NCI-H2029 treated with DMSO at 0.1 percent for 48 hours (cell line): ENCODE results near the gene LARGE1.

Source experiments
- DNase-seq: peaks from one replicate; lab custom pipeline; 2025; lab: John Stamatoyannopoulos, UW

The LARGE1 gene

DNA sequence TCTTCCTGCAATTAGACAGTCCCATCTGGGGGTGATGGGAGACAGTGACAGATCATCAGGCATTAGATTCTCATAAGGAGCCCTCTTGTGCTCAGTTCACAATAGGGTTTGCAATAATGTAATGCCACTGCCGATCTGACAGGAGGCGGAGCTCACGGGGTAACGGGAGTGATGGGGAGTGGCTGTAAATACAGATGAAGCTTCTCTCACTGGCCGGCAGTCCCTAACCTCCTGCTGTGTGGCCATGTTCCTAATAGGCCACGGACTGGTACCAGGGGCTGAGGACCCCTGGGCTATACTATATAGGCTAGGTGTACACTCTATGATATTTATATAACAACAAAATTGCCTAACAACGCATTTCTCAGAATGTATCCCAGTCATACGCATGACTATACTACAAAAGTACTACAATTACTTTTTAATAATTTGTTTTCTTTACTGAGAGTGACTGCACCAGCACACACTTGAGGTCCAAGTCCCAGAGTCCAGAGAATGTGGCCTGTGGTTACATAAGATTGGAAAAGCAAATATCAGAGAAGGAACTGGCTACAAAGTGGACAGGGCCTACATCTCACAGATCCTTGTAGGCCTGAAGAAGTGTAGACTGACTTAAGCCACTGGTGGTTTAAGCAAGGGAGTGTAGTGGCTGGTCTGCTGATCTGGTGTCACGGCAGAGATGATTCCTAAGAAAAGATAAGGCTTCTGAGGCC lies 200.0 kb downstream of the LARGE1 start:
- DNase-seq = no peak

DNA sequence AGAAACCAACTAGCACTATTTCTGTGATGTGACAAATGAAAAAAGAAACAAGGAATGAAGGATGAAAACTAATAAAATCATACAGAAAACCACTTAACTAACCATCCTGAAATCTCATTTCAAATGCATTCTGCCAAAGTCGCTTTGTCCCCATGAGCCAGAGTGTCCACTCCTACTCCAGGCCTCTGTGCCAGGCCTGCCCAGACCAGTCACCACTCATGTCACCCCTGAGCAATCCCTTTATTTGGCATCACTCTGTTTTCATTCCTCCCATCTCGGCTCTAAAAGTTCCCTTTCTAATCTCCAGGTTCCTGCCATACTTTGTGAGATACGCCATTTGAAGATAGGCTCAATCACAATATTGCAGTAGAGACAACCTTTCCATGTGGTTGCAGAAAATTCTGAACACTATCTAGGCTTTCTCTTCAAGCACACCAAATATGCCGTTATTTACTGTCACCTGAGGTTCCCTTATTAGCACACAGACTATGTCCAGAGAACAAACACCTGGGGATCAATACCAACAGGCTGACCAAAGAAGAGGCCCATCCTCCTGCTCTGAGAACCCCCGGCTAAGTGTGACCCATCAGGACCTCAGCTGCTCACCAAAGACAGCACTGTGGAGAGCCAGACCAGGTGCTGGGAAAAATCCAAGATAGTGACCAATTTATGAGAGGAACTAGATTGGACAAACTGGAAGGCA lies 202.4 kb downstream of the LARGE1 start:
- DNase-seq = no peak

DNA sequence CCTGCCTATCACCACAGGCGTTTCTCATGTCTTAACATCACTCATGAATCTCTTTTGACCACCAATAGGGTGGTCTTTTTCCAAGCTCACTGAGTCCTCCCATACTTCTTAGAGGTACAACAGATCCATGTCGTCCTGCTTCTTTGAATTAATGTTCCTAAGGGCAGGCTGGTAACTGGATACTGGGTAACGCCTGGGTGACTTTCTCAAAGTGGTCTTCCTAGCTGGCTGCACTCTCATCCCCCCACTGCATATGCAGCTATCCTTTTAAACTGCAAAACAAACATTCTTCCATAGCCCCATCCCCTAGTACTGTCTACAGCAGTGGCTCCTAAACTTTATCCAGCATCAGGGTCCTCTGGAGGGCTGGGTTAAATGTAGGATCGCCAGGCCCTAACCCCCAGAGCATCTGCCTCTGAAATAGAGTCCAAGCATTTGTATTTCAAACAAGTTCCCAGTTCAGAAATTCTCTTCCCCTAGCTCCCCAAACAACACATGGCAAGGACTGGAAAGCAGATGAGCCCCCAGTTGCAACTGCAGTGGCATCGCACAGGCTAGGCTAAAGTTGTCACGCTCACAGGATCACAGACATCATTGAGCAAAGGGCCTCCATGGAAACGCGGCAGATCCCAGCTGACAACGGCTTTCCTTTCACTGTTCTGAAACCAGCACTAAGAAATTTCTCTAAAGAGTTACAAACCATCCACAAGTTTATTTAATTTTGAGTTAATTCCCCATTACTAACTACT lies 204.9 kb downstream of the LARGE1 start:
- DNase-seq = no peak

DNA sequence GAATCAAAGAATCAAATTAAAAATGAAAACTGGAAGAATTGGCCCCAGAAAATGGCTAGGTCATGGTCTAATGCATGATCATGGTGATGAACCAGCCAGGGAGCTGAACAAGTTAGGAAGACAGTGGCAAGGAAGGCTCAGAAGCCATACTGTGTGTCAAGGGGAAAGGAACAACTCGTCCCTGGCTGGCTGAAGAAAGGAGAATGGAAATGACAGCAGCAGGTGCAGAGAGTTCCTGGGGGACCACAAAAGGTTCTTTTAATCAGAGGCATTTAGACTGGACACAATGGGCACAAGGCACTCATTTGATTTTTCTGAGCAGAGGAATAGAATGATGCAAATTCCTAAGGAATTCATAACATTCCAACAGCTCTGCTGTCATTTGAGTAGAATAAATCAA lies 209.9 kb downstream of the LARGE1 start:
- no peak for DNase-seq

DNA sequence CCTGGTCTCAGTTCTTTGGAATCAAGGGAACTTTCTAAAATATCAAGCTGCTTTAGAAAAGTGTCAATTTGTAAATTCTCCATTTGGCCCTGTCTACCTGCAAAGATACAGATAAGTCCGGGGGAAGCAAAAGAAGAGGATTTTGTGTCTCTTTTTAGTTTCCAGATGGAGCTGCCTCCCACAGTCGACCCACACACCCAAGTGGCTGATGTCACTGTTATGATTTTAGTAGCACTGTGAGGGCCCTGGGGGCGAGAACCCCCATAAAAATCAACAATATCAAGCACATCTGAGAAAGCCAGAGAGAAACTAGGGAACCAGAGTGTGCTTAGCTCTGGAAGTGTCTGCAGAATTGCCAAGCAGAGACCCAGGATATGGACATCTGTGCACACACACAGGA lies 212.7 kb downstream of the LARGE1 start:
- DNase-seq = no peak

DNA sequence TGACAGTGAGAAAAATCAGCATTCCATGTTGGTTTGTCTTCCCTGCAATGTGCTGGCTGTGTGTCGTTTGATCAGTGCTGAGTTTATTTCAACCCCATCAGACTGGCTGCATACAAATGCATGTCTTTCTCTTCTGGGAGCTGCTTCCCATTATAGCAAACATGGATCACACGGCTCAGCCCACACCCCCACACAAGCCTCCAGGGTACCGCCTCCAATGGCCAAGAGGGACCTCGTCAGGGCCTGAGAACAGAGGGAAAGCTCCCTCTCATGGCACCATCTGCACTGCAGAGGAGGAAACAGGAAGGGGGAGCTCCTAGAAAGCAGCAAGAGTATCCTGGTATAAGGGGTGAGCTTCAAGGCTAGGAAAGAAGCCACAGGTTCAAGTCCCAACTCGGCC lies 214.2 kb downstream of the LARGE1 start:
- no peak for DNase-seq

DNA sequence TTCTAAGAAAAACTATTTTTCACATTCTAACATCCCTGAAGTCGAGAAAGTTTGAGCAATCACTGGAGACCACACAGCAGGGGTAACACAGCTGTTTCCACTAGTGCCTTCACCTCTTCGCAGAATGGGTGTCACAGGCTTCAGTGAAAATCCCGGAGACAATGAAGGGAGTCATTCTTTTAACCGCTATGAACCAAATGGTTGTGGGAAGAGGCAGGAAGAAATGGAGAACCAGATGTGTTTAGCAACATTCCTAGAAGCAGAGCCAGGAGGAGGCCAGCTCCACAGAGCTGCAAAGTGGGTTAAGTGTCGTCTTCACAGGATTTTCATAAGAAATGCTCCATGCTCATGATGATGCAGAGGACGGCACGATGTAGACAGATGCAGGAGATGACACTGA lies 221.1 kb downstream of the LARGE1 start:
- DNase-seq = no peak

DNA sequence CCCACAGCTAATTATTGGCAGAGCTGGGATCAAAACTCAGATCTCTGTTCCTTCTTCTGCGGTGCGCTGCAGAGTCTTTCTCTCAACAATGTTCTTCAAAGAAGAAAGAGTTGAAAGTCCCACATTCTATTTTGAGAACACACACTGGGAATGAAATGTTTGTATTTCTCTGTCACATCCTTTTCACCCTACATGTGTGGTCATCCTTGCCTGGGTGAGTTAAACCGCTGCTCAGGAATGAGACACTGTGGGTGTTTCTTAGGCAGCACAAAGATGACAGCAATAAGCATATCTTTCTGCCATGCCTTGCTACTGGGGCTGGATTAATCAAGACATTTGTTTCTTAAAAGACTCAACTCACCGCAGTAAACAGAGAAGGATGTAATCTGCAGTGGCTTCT lies 222.6 kb downstream of the LARGE1 start:
- no peak for DNase-seq

DNA sequence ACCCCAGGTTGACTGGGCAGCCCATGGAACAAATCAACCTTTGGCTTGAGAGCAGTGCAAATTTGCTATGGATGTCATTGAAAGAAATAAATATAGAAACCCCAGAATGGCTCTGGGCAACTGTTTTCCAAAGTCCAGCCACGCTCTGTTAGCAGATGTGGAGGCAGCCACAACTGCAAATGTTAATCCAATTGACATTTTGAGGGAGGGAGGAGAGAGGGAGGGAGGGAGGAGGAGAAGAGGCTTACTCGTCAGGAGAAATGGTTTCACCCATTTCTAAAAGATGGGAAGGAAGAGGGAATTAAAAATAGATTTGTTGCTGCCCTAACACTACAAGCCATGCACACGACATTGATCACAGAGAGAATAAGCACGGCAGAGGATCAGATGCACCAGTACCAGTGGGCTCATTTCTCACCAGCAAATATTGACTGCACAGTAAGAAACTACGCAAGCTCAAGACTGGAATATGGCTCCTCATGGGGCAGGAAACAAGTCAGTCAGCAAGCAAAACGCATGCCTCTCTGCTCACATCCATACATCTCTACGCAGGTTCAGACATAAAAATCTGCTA lies 229.1 kb downstream of the LARGE1 start:
- DNase-seq = no peak

DNA sequence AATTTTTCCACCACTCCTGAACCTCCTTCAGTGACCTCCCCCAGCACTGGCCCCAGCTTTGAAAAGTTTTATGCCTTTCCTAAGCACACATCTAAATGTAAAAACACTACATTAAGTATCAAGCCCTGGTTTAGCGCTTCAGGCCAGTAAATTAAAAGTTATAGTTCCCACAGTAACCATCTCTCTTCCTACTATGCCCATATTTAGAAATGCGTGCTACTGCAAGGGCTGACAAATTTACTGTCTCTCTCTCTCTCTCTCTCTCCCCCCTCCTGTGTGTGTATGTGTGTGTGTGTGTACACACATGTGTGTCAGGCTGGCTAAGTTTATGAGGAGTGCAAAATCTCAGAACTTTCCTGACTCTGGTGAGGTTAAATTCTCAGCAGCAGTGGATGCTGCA lies 231.4 kb downstream of the LARGE1 start:
- DNase-seq = no peak

DNA sequence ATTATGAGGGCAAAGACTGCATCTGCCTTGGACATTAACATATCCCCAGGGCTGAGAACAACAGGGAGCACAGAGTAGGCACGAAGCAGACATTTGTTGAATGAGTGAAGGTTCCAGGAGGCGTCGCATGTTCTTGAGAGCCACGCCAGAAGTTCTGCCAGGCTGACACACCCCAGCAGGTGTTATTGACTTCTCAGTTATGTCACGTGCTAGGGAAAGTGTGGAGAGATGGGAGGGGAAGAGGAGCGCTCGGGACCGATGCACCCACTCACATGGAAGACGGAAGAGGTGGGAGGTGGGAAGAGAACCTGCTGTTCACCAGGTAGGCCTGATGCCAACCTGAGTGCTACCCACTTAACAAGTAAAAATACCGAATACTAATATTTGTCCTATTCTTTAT lies 232.8 kb downstream of the LARGE1 start:
- no peak for DNase-seq

DNA sequence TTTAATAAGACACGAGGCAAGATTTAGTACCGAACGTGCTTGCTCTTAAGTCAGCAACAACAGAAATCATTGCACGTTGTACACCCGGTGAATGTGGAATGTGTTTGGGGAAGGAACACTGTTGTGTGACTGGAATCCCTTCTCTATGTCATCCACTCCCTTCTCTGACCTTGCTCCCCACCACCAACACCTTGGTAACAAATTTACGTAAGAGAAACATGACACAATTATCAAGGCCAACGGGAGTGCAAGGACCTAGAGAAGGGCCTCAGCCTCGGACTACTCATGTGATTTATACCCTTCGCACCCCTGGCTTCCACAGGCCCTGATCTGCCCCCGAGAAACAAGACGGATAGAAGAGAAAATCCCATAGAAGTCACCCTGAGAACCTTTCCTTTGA lies 236.2 kb downstream of the LARGE1 start:
- no peak for DNase-seq

DNA sequence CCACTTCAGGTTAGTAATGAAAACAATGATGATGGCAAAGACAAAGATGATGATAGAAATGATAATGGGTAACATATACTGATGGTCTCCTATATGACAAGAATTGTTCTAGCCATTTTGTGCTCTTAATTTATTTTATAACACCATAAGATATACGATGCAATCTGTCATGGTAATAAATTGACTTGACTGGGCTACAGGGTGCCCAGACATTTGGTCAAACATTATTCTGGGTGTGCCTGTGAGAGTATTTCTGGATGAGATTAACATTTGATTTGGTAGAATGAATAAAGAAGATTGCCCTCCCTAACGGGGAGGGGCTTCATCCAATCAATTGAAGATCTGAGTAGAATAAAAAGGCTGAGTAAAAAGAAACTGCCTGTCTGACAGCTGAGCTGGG lies 237.3 kb downstream of the LARGE1 start:
- no peak for DNase-seq

DNA sequence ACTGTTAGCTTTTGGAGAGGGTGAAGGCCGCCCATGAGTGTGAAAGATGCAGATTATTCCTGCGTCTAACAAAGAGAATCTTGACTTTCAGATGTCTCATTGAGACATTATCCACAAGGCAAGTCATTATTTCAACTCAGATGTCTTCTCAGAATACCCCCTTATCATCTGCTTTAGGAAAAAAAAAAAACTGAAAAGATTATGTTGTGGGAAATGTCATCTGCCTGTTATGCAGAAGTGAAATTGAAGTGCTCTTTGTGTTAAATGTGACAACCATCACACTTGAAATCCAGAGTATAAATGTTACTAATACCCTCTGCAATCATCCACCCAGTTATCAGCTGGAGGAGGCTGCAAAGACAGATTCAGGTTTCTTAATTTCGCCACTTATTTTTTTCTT lies 239.6 kb downstream of the LARGE1 start:
- no peak for DNase-seq

DNA sequence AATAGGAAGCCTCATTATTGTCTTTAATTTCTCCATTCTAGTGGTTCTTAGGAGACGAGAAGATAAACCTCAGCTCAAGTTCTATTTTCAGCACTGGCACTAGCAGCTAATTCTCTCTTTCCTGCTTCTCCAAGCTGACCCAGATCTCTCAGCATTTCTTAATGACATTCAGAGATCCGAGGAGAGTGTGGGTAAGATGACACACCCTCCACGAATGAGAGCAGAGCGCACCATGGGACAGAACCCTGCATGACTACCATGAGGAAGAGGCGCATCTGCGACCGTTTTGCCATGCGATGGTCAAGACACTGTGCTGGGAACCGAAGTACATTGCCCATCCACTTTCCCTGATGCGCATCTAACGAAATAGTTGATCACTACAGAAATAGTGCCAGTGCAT lies 241.8 kb downstream of the LARGE1 start:
- DNase-seq = no peak

DNA sequence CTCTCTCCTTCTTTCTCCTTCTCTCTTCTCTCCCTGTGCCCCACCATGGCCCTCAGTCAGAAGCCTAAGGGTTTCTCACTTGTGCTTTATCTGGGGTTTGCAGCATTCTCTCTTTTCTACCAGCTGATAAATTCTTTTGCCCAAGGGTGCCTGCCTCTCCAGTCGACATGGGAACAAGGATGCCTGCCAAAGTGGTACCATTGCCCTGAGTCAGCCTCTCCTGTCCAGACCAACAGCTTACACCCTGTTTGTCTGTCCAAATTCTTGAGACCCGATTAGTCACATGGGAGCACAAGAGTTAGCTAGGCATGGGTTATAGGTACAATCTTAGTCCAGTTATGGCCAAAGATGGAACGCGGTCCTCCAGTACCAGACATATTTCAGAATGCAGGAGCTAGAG lies 242.7 kb downstream of the LARGE1 start:
- no peak for DNase-seq

DNA sequence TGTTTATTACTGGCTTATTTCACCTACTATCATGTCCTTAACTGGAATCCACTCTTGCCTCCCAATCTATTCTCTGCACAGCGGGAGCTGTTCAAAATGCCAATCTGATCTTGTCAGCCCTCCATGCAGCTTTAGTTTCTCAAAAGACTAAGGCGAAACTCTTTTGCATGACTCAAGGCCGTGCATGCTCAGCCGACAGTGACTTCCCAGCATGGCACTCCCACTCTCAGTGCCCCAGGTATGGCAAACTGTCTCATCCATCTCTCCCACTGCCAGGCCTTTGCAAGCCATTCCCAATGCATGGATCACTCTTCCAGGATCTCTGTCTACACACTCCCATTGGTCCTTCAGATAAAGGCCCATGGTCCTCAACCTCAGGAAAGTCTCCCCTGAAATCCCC lies 245.9 kb downstream of the LARGE1 start:
- no peak for DNase-seq

DNA sequence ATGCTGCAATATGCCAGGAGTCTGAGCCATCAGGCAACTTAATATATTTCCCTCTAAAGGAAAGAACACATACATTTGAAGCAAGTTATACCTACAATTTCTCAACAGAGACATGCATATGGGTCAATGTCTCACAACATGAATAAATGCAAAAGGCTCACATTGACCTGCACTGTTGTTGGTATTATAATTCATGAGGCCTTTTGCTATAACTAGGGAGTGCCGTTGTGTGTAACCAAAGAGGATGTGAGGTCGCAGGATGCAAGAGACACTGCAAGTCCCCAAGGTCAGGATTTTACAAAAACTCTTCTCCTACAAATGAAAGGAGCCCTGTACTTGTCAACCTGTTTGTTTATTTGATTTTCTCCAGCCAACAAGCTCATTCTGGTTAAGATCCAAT lies 250.5 kb downstream of the LARGE1 start:
- no peak for DNase-seq

DNA sequence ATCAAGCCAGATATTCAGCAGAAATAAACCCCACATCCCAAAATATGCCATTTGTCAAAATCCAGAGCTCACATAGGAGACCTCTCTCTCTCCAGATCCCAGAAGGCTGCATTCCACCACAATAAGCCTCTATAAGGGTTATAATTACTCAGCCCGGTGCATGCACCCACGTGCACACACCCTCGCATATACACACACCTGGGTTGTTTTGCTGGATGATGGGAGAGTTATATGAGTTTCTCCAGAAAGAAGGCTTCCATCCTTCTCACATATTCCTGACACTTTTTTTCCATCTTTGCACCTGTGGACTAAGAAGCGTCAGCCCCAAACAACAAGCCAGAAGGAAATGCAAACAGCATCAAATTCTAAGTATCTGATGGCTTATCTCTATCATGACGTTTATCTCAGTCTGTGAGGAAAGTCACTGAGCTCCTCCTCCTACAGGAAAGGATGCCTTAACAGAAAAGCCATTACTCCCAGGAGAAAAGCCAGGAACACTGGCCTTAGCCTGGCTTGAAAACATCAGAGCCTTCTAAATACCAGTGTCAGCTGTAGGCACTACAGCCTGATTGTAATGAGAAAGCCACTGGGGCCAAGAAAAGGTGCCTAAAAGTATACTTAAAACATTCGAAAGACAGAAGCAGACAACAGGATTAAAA lies 253.2 kb downstream of the LARGE1 start:
- no peak for DNase-seq

DNA sequence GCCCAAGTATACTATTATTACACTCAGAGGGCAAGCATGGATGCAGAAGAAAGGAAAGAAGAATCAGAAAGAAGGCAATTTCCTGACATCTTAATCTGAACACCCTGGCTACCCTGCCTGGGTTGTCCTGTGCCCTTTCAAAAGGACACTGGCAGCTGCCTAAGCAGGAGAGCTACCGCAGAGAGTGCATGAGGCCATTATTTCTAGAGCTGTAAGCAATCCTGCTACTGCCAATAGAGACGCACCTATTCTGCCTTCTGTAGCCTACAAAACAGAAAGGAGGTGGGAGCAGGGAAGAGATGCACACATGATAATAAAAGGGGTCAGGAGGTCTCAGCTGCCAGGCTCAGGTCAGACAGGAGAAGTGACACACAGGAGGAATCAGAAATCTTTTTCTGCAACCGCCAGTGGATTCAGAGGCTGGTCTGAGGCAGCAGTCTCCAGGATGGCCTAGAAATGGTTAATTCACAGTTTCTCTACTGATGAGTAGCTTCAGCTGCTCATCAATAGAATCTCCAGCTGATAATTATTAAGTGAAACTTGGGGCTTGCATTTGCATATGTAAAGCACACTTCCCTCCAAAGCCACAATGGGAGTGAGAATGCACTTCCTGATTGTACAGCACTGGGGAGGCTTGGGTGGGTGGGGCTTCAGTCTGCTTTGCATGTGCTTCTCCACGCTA lies 253.9 kb downstream of the LARGE1 start:
- no peak for DNase-seq

DNA sequence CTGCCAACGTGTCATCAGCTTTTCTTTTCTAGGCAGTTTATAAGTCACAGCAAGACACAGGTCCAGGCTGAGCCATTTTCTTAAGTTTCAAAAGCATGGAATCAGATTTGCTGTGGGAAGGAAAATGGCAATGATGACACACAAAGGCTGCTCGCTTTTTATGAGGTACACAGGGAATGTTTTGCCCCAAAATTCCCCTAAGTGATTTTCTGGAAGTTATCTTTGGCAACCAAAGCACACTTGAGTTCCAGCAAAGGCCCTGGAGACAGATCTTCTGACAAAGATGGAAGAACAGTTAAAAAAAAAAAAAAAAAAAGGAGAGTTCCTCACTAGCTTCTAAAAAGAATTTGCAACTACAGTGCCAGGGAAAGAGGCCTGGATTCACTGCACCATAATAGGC lies 260.8 kb downstream of the LARGE1 start:
- DNase-seq = no peak

DNA sequence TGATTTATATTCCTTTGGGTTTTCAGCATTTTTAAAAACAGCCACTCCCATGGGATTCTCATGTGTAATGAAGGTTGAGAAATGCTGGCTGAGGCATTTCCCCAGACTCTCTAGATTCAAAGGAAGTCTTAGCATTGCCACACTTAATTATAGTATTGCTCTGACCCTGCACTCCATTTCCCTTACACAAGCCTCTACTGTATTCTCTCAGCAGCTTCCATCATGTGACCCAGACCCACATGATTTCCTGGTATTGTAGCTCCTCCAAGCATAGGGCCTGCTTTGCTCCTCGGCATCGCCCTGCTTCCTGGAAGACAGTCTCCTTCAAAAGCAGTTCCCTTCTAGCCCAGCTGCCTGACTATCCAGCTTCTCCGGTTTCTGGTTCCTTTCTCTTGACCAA lies 261.5 kb downstream of the LARGE1 start:
- no peak for DNase-seq
